Ovary (tissue), 9 donors: ENCODE measurements around the gene TAF4. TPM values are rescaled to one million over a fixed set of nuclear protein-coding genes. Genes with fewer than 3 reads are reported as not detected.

Source experiments
- DNase-seq, 5 donors: peaks; one replicate each; pipeline ENCODE4 v3.0.0-alpha.2; 2019 to 2020
- H3K27ac ChIP-seq, 2 donors: fragments of 200-600 bp; one replicate each; pipeline versions ENCODE4 v1.5.1 to v1.8.0; 2019 to 2022
- H3K27me3 ChIP-seq: fragments of 200-600 bp; one replicate; pipeline ENCODE4 v1.8.0; 2022
- H3K36me3 ChIP-seq: fragments of 200-600 bp; sonication (generic); one replicate; pipeline ENCODE4 v1.5.1; 2019
- H3K4me1 ChIP-seq: one replicate; pipeline ENCODE4 v1.8.1; 2013; ENCODE audit warnings: mild to moderate bottlenecking, moderate library complexity; ENCODE audit not compliant: insufficient read depth
- H3K4me3 ChIP-seq: fragments of 200-600 bp; sonication (generic); one replicate; pipeline ENCODE4 v1.5.1; 2017
- H3K9me3 ChIP-seq, 2 donors: fragments of 200-600 bp in 1 of 2; sonication (generic) in 1 of 2; one replicate each; pipeline versions ENCODE4 v1.5.1 to v1.8.1; 2013 to 2019; ENCODE audit warnings: mild to moderate bottlenecking in 1 of 2, moderate library complexity in 1 of 2
- EP300 ChIP-seq: sonication (generic); formaldehyde crosslinking; IDR thresholded peaks from one replicate; pipeline ENCODE4 v1.6.1; 2017; ENCODE audit warnings: antibody characterized with exemption
- POLR2A ChIP-seq: fragments of 450-650 bp; IDR thresholded peaks from one replicate; pipeline ENCODE4 v1.6.1; 2017; ENCODE audit warnings: antibody characterized with exemption, mild to moderate bottlenecking, moderate library complexity
- WGBS, 3 donors: extraction: QIAGEN DNeasy Blood & Tissue Kit in 1 of 3; methylation state at CpG; one replicate each; pipeline versions ENCODE4 v1.1.5 to v1.1.7; 2013 to 2017; 5-methylcytosine and 5-hydroxymethylcytosine counted together
- intact Hi-C, 4 donors: fragments of 100-400 bp; cut with DNase I; formaldehyde crosslinking; loops; one replicate each; pipeline versions ENCODE4 v1.11.0 to v1.15.1; 2022 to 2023
- polyA plus RNA-seq, 2 donors: library from polyadenylated mRNA; stranded (reverse); fragments of 200-250 nt in 1 of 2; fragments of 350-450 nt in 1 of 2; fragmentation: Illumina TruSeq in 1 of 2; extraction: RNeasy Lipid Tissue Mini Kit (QIAGEN cat#74804) in 1 of 2; gene quantifications; one replicate each; pipeline ENCODE4 v1.2.3, GENCODE V29; 2013 to 2014
- total RNA-seq, 7 donors: library from RNA; depleted of rRNA in 2 of 7; stranded (reverse); fragments of >200 nt in 2 of 7; fragmentation: NEBNext Ultra II Directional in 3 of 7; extraction: Animal tissue kit (Norgen Biotek cat#: 25700) in 3 of 7; gene quantifications; one replicate each; pipeline versions ENCODE4 v1.1.0 to v1.2.4, GENCODE V29; 2016 to 2023
- TF ChIP-seq, protein P1 (sequence below), 3 donors: fragments of 450-650 bp in 2 of 3; fragments of 200-600 bp in 1 of 3; IDR thresholded peaks; one replicate each; pipeline versions ENCODE4 v1.5.1 to v1.8.0; 2016 to 2022; ENCODE audit warnings: antibody characterized with exemption in 3 of 3, mild to moderate bottlenecking in 1 of 3
- donor health status: DM: no; HTN: no; CAD: no; lungs with moderate emphysema.
- donor health status: DM: no; HTN: no; CAD: no.
- donor health status: Bipolar disorder and iron deficiency.
- donor health status: DM: yes; HTN: yes; CAD: no.
- donor health status: DM: no; HTN: no; CAD: no.
- donor health status: DM: yes; HTN: yes; CAD: no.

Gene TAF4
- total and polyA plus RNA-seq, 9 donors, result 9.3 to 34.7 (median 19.8) TPM

DNA sequence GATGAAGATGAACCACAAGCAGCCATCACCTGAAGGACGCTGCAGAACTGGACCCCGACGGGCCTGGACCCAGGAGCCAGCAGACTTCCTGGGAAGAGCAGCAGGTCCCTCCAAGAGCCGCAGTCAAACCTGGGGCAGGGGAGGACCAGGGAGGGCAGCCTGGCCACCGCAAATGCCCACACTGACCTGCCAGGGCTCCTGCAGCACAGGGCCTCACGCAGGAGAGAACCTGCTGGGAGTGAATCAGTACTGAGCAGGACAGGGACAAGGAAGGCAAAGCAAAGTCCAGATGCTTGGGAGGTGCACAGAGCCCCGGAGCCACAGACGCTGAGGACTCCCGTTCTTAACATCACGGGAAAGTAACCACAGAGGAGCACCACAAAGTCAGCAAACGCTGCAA lies 75.2 kb downstream of the TAF4 start:
- Histone ChIP-seq H3K36me3 (no peaks in the 10 kb centered on the region), H3K4me1 (peaks cover 2% of the 10 kb centered on the region), H3K9me3 (no peaks in the 10 kb centered on the region), H3K27me3 (no peaks in the 10 kb centered on the region), H3K27ac (no peak overlapping the region), H3K4me3 (no peak overlapping the region)
- TF ChIP-seq, protein P1, sequence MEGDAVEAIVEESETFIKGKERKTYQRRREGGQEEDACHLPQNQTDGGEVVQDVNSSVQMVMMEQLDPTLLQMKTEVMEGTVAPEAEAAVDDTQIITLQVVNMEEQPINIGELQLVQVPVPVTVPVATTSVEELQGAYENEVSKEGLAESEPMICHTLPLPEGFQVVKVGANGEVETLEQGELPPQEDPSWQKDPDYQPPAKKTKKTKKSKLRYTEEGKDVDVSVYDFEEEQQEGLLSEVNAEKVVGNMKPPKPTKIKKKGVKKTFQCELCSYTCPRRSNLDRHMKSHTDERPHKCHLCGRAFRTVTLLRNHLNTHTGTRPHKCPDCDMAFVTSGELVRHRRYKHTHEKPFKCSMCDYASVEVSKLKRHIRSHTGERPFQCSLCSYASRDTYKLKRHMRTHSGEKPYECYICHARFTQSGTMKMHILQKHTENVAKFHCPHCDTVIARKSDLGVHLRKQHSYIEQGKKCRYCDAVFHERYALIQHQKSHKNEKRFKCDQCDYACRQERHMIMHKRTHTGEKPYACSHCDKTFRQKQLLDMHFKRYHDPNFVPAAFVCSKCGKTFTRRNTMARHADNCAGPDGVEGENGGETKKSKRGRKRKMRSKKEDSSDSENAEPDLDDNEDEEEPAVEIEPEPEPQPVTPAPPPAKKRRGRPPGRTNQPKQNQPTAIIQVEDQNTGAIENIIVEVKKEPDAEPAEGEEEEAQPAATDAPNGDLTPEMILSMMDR (IDR thresholded peaks at IDR 0.05), result no peak
- TF ChIP-seq EP300 (no peak), POLR2A (no peak)
- no peak for DNase-seq
- 91 to 95% (median 93%) methylated on average over 11 of the region's 11 CpGs for WGBS, 3 donors
- intact Hi-C loops, result no loop called here

DNA sequence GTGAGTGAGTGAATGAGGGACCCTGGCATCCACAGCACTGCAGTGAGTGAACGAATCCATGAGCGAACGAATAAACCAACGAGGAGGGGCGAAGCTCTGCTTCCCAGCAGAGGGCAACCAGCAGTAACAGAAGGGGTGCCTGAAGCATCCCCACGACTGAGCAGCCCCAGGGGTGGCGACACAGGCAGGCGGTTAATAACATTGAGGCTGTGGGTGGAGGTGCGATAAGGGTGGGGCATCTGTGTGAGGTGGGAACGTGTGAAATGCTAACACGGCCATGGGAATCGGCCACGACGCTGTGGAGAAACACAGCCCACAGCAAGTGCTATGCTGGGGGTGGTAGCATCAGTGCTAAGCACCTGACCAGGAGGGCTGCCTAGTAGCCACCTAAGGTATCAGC lies 75.9 kb downstream of the TAF4 start:
- 84 to 88% (median 86%) methylated on average over 14 of the region's 14 CpGs for WGBS, 3 donors
- TF ChIP-seq EP300 (no peak), POLR2A (no peak)
- TF ChIP-seq, protein P1 (IDR thresholded peaks at IDR 0.05), result no peak
- H3K27me3 ChIP-seq, result no peaks in the 10 kb centered on the region
- intact Hi-C loops, result no loop called here
- H3K9me3 ChIP-seq, result no peaks in the 10 kb centered on the region
- peaks cover 2% of the 10 kb centered on the region for H3K4me1 ChIP-seq
- H3K4me3 ChIP-seq, result no peak overlapping the region
- no peak overlapping the region for H3K27ac ChIP-seq
- H3K36me3 ChIP-seq, result no peaks in the 10 kb centered on the region
- DNase-seq, result no peak

DNA sequence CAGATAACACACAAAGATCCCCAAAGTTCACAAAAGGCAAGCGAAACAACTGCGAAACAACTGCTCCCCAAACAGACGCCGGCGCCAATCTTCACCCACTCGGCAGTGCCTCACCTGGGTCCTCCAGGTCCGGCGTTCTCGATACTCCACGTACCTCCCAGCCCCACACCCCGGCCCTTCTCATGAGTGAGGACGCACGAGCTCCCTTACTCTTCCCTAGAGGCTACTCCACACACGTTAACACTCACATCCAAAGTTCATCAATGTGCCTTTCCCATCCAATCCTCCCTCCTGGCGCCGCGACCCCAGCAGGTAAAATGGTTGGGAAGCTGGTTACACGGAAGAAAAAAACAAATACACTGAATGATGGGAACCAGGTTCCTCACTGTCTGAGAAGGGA lies 77.0 kb downstream of the TAF4 start:
- intact Hi-C loops, result no loop called here
- Histone ChIP-seq H3K27me3 (no peaks in the 10 kb centered on the region), H3K4me1 (peaks cover 2% of the 10 kb centered on the region), H3K4me3 (no peak overlapping the region), H3K36me3 (no peaks in the 10 kb centered on the region), H3K9me3 (no peaks in the 10 kb centered on the region), H3K27ac (no peak overlapping the region)
- WGBS, 3 donors, result 94 to 96% (median 94%) methylated on average over 18 of the region's 18 CpGs
- peak in 1 of 5 donors; percentile 15 for DNase-seq
- TF ChIP-seq, protein P1 (IDR thresholded peaks at IDR 0.05), result no peak
- no peak for TF ChIP-seq POLR2A
- no peak for TF ChIP-seq EP300

DNA sequence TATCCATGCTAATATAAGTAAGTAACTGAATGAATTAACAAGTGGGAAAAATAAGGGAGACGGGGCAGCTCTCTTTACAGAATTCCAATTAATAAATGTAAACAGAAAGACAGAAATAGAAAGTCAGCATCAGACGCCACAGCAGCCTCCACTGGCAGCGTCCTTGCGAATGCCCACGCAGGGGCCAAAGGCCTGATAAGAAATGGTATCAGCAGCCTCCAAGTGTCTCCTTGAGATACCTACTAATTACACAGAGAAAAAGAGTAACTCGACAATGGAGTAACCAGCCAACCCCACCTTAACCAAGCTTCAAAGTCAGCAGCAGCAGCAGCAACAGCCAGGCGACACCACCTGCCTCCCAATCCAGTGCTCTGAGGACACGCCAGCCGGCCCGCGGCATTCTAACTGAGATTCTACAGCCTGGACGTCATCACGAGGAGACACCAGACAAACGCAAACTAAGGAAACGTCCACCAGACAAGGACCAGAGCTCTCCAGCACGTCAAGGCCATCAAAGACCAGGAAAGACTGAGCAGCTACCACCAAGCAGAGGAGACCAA lies 78.8 kb downstream of the TAF4 start:
- Histone ChIP-seq H3K27me3 (no peaks in the 10 kb centered on the region), H3K9me3 (no peaks in the 10 kb centered on the region), H3K4me3 (no peak overlapping the region), H3K4me1 (peaks cover 2% of the 10 kb centered on the region), H3K27ac (no peak overlapping the region), H3K36me3 (no peaks in the 10 kb centered on the region)
- 74 to 81% (median 77%) methylated on average over 16 of the region's 16 CpGs for WGBS, 3 donors
- no peak for TF ChIP-seq EP300
- TF ChIP-seq POLR2A, result no peak
- TF ChIP-seq, protein P1 (IDR thresholded peaks at IDR 0.05), result no peak
- DNase-seq, result peak in 1 of 5 donors; percentile 9
- intact Hi-C loops, result no loop called here
